Kidney (tissue), 14 donors: ENCODE results near the gene NDE1. TPM values are rescaled to one million over a fixed set of nuclear protein-coding genes. Genes with fewer than 3 reads are reported as not detected.
A peak's percentile ranks its signal among the peaks of the same experiment; 100 is the strongest.
"Not testable (repeated sequence)": the region's sequence is repeated elsewhere in the genome, so short reads cannot be mapped to it uniquely, and the experiment has no call there.

Experiments
- DNase-seq, 5 donors: peaks; one replicate each; pipeline ENCODE4 v3.0.0-alpha.2; 2013 to 2020
- FAIRE-seq: peaks from 2 replicates; lab custom pipeline; 2012; peaks lifted over from hg19 to GRCh38; lab: Jason Lieb, UNC
- H3K27ac ChIP-seq, 2 donors: one replicate each; pipeline ENCODE4 v1.7.0; 2013; ENCODE audit warnings: low read depth in 2 of 2, low read length in 2 of 2, inconsistent platforms in 1 of 2
- H3K27me3 ChIP-seq: one replicate; pipeline ENCODE4 v1.7.1; 2013; ENCODE audit warnings: low read length, inconsistent platforms; ENCODE audit not compliant: control insufficient read depth, insufficient read depth
- H3K36me3 ChIP-seq, 3 donors: one replicate each; pipeline versions ENCODE4 v1.7.0 to v1.7.1; 2013; ENCODE audit warnings: low read length in 3 of 3, control low read depth in 1 of 3, inconsistent platforms in 1 of 3; ENCODE audit not compliant: insufficient read depth in 3 of 3, control insufficient read depth in 2 of 3
- H3K4me1 ChIP-seq, 3 donors: one replicate each; pipeline versions ENCODE4 v1.7.0 to v1.7.1; 2013; ENCODE audit warnings: low read length in 3 of 3, inconsistent platforms in 1 of 3, low read depth in 1 of 3; ENCODE audit not compliant: control insufficient read depth in 2 of 3, insufficient read depth in 2 of 3
- H3K4me3 ChIP-seq, 3 donors: one replicate each; pipeline versions ENCODE4 v1.7.0 to v1.8.1; 2013; ENCODE audit warnings: low read length in 3 of 3, control low read depth in 1 of 3, inconsistent platforms in 1 of 3
- H3K9ac ChIP-seq, 3 donors: one replicate each; pipeline versions ENCODE4 v1.7.0 to v1.7.1; 2013; ENCODE audit warnings: low read length in 3 of 3, control low read depth in 1 of 3, inconsistent platforms in 1 of 3
- H3K9me3 ChIP-seq, 3 donors: one replicate each; pipeline versions ENCODE4 v1.7.0 to v1.7.1; 2013; ENCODE audit warnings: low read length in 3 of 3, control low read depth in 1 of 3, inconsistent platforms in 1 of 3; ENCODE audit not compliant: control insufficient read depth in 2 of 3, insufficient read depth in 1 of 3
- CTCF ChIP-seq: IDR thresholded peaks from 3 replicates; pipeline ENCODE4 v1.5.1; 2012; ENCODE audit warnings: mild to moderate bottlenecking, moderate library complexity, borderline replicate concordance; ENCODE audit not compliant: insufficient read depth; ENCODE audit errors: extremely low read depth
- intact Hi-C: fragments of 100-400 bp; cut with DNase I; formaldehyde crosslinking; loops from one replicate; pipeline ENCODE4 v1.11.1; 2022
- polyA plus RNA-seq: library from polyadenylated mRNA; stranded (reverse); fragments of 350-450 nt; fragmentation: Illumina TruSeq; extraction: RNeasy Lipid Tissue Mini Kit (QIAGEN cat#74804); gene quantifications from one replicate; pipeline ENCODE4 v1.2.3, GENCODE V29; 2014; ENCODE audit warnings: low read depth, low replicate concordance; ENCODE audit not compliant: insufficient read depth
- total RNA-seq: library from RNA; stranded (reverse); fragmentation: NEBNext Ultra II Directional; extraction: Animal tissue kit (Norgen Biotek cat#: 25700); gene quantifications from one replicate; pipeline ENCODE4 v1.2.1, GENCODE V29; 2021
- donor health status: control.
- donor health status: control.
- donor health status: control.
- donor health status: control.
- donor health status: control.
- donor health status: DM: yes; HTN: yes; CAD: no.
- donor health status: Normal renal cell carcinoma (clear cell type).

NDE1 gene
- total and polyA plus RNA-seq, 2 donors from 2014 or later: 4.6 to 31.7 TPM

GRCh38 chr16:15606518-15607220 lies 43.4 kb upstream of the NDE1 start:
- no peak for TF ChIP-seq CTCF
- FAIRE-seq: no peak
- Histone ChIP-seq H3K9ac (no peak overlapping the region), H3K36me3 (peaks cover 9 to 67% (median 47%) of the 10 kb centered on the region in 3 donors), H3K27ac (no peak overlapping the region), H3K27me3 (no peaks in the 10 kb centered on the region), H3K4me1 (peaks cover 0 to 3% (median 0%) of the 10 kb centered on the region in 3 donors), H3K4me3 (no peak overlapping the region), H3K9me3 (no peaks in the 10 kb centered on the region)
- intact Hi-C loops: no loop called here
- no peak for DNase-seq

- H3K9me3 ChIP-seq, H3K4me1 ChIP-seq, H3K27me3 ChIP-seq, H3K4me3 ChIP-seq, FAIRE-seq, H3K9ac ChIP-seq, intact Hi-C loops, DNase-seq: not testable (repeated sequence)
- Histone ChIP-seq H3K36me3 (peaks cover 13 to 68% (median 46%) of the 10 kb centered on the region in 3 donors), H3K27ac (peak overlapping the region in 1 of 2 donors; percentile 54)
These were observed 42.8 kb upstream of the NDE1 start for GRCh38 chr16:15607221-15607699.

- no peak for FAIRE-seq
- H3K9ac ChIP-seq: no peak overlapping the region
- no peaks in the 10 kb centered on the region for H3K27me3 ChIP-seq
- DNase-seq: no peak
- intact Hi-C loops: no loop called here
- H3K36me3 ChIP-seq: peaks cover 10 to 69% (median 46%) of the 10 kb centered on the region in 3 donors
- H3K9me3 ChIP-seq: no peaks in the 10 kb centered on the region
- TF ChIP-seq CTCF: no peak
- peaks cover 0 to 5% (median 3%) of the 10 kb centered on the region in 3 donors for H3K4me1 ChIP-seq
- H3K4me3 ChIP-seq: no peak overlapping the region
- peak overlapping the region in 1 of 2 donors; percentile 54 for H3K27ac ChIP-seq
These were observed 42.2 kb upstream of the NDE1 start for GRCh38 chr16:15607700-15608396.
